ENCODE measurements around the gene MDM4. TPM values are rescaled to one million over a fixed set of nuclear protein-coding genes. Genes with fewer than 3 reads are reported as not detected.
"Not testable (repeated sequence)": the region's sequence is repeated elsewhere in the genome, so short reads cannot be mapped to it uniquely, and the experiment has no call there.

MDM4 gene
- total RNA-seq, 1 experiment from 2014 or later, result 50.8 TPM

GRCh38 chr1:204514828-204515227 is 1.4 kb upstream of the MDM4 start:
- DNase-seq (ENCODE audit: low spot score), result no peak

- DNase-seq (ENCODE audit: low spot score), result not testable (repeated sequence)
Observed at GRCh38 chr1:204517382-204517781, 1.2 kb downstream of the MDM4 start.

GRCh38 chr1:204520834-204521709 is 4.9 kb downstream of the MDM4 start:
- peak; percentile 86 for DNase-seq (ENCODE audit: low spot score)

GRCh38 chr1:204521941-204522521 is 5.8 kb downstream of the MDM4 start:
- not testable (repeated sequence) for DNase-seq (ENCODE audit: low spot score)

- peak; percentile 38 for DNase-seq (ENCODE audit: low spot score)
Observed at GRCh38 chr1:204523605-204524215, 7.5 kb downstream of the MDM4 start.

GRCh38 chr1:204524986-204525385 is 8.8 kb downstream of the MDM4 start:
- no peak for DNase-seq (ENCODE audit: low spot score)

GRCh38 chr1:204528241-204528640 is 12.0 kb downstream of the MDM4 start:
- DNase-seq (ENCODE audit: low spot score), result no peak

GRCh38 chr1:204528677-204529076 is 12.5 kb downstream of the MDM4 start:
- no peak for DNase-seq (ENCODE audit: low spot score)

- no peak for DNase-seq (ENCODE audit: low spot score)
Observed at GRCh38 chr1:204529371-204529895, 13.2 kb downstream of the MDM4 start.

GRCh38 chr1:204530932-204531331 is 14.7 kb downstream of the MDM4 start:
- DNase-seq (ENCODE audit: low spot score), result no peak

- no peak for DNase-seq (ENCODE audit: low spot score)
Observed at GRCh38 chr1:204532832-204533231, 16.6 kb downstream of the MDM4 start.

GRCh38 chr1:204541626-204542025 is 25.4 kb downstream of the MDM4 start:
- no peak for DNase-seq (ENCODE audit: low spot score)

GRCh38 chr1:204544321-204544720 is 28.1 kb downstream of the MDM4 start:
- DNase-seq (ENCODE audit: low spot score), result peak; percentile 70

GRCh38 chr1:204545202-204545601 is 29.0 kb downstream of the MDM4 start:
- DNase-seq (ENCODE audit: low spot score), result no peak

GRCh38 chr1:204545881-204546280 is 29.7 kb downstream of the MDM4 start:
- DNase-seq (ENCODE audit: low spot score), result no peak

- no peak for DNase-seq (ENCODE audit: low spot score)
Observed at GRCh38 chr1:204548265-204548664, 32.1 kb downstream of the MDM4 start.

- DNase-seq (ENCODE audit: low spot score), result no peak
Observed at GRCh38 chr1:204549313-204549712, 33.1 kb downstream of the MDM4 start.

GRCh38 chr1:204550926-204551325 is 34.7 kb downstream of the MDM4 start:
- DNase-seq (ENCODE audit: low spot score), result no peak

GRCh38 chr1:204556458-204557052 is 40.3 kb downstream of the MDM4 start:
- DNase-seq (ENCODE audit: low spot score), result no peak

GRCh38 chr1:204558467-204558866 is 42.3 kb downstream of the MDM4 start:
- DNase-seq (ENCODE audit: low spot score), result no peak

- not testable (repeated sequence) for DNase-seq (ENCODE audit: low spot score)
Observed at GRCh38 chr1:204560002-204560401, 43.8 kb downstream of the MDM4 start.

- DNase-seq (ENCODE audit: low spot score), result peak; percentile 59
Observed at GRCh38 chr1:204560590-204561150, 44.5 kb downstream of the MDM4 start.

All from A172 (cell line).